Epithelial cell of esophagus (primary cell): ENCODE results near the gene VPS37C.
A peak's percentile ranks its signal among the peaks of the same experiment; 100 is the strongest.

Experiments
- DNase-seq: peaks from one replicate; pipeline ENCODE4 v3.0.0; 2010; ENCODE audit warnings: low read depth
- H3K4me3 ChIP-seq: 2 replicates; pipeline ENCODE4 v1.5.1; 2011; ENCODE audit warnings: mild to moderate bottlenecking, low read length, control low read depth
- CTCF ChIP-seq: IDR thresholded peaks from 2 replicates; pipeline ENCODE4 v1.5.1; 2011; ENCODE audit warnings: low read depth, mild to moderate bottlenecking, low read length, control low read depth, inconsistent platforms; ENCODE audit not compliant: insufficient read depth; ENCODE audit errors: missing control alignments

VPS37C gene

DNA sequence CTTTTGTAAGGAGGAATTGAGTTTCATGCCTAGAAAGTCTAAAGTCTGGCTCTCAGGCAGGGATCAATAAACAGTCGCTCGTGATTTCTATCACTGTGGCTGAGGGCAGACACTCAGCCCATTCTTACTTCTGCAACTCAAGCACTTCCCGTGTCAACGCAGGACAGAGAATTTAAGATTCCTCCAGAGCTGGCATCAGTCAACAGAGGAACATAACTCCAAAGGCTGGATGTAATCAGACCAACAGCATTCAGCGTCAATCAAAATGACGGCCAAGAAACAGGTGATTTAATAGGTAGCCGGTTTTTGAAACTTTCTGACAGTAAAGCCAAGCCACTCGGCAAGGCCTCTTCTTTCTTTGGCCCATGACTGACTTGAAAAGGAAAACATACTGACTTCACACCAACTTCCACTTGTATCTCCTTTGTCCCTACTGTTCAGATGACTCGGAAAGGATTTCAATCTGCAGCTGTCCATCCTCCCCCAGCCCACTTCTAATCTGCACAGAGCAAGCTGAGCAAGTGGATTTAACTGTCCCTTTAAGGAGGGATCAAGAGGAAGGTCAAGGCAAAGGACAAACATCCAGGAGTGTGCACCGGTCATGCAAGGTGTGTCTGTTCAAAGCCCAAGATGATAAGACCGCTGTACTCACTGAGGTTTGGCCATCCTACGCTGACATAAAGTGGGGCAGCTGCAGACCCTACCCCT, 9.5 kb downstream of the VPS37C start:
- no peak for DNase-seq
- H3K4me3 ChIP-seq = no peak overlapping the region
- no peak for TF ChIP-seq CTCF

GRCh38 chr11:61150706-61151544, 10.3 kb downstream of the VPS37C start:
- no peak for DNase-seq
- no peak for TF ChIP-seq CTCF
- no peak overlapping the region for H3K4me3 ChIP-seq

- no peak overlapping the region for H3K4me3 ChIP-seq
- peak; percentile 8 for DNase-seq
- no peak for TF ChIP-seq CTCF
Observed at GRCh38 chr11:61149624-61150615, 11.3 kb downstream of the VPS37C start.

- no peak overlapping the region for H3K4me3 ChIP-seq
- no peak for TF ChIP-seq CTCF
- DNase-seq = no peak
Observed at GRCh38 chr11:61147791-61148620, 13.2 kb downstream of the VPS37C start.

- DNase-seq = no peak
- TF ChIP-seq CTCF = no peak
- H3K4me3 ChIP-seq = no peak overlapping the region
Observed at GRCh38 chr11:61147271-61147670, 14.0 kb downstream of the VPS37C start.

DNA sequence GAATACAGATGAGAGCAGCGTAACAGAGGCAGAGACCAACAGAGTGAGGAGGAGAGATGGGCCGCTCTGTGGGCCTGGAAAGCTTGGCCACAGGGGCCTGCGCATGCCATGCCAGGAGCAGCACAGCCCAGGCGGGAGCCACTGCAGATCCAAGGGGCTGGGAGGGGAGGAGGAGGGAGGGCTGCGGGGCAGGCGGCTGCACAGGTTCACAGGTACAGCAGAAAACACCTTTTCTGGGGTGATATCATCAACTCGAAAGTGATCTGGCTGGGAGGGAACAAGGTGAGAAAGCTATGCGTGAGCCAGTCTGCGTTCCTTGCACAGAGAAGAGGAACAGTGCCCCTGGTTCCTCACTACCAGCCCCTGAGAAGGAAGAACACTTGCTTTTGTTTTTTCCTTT, 14.8 kb downstream of the VPS37C start:
- DNase-seq = no peak
- H3K4me3 ChIP-seq = no peak overlapping the region
- no peak for TF ChIP-seq CTCF
